Measurements from ENCODE around the gene PLAC9.

PLAC9 gene

DNA sequence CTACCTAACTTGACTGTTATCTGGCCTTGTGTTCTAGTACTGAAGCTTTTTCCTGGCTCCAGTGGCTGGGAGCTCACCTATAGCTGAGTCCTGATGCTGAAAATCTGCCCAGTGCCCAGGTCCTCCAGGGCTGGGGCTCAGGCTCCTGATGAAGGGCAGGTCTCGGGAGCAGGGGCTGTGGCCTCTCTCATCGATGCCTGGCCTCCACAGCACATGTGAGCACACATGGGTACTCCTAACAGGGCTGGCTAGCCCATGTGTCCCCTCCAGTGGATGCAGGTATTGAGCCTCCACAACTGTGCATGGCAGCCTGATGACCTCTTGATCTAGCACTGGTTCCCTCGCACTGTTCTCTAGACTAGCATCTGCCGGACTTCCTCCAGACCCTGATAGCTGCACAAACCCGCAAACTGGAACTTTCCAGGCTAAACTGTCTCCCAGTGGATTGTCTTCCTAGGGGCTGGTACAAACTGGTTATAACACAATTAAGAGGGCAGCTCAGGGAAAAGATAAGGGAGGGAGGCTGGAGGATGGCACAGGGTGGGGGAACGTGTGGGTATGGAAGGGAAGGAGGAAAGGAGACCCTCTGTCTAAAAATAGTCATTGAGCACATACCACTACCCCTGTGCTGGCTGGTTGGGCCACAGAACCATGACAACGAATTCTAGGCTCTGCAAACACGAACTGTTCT, 35.1 kb downstream of the PLAC9 start:
- DNase-seq (ENCODE audit: low read depth), result no peak
- TF ChIP-seq, protein P1, sequence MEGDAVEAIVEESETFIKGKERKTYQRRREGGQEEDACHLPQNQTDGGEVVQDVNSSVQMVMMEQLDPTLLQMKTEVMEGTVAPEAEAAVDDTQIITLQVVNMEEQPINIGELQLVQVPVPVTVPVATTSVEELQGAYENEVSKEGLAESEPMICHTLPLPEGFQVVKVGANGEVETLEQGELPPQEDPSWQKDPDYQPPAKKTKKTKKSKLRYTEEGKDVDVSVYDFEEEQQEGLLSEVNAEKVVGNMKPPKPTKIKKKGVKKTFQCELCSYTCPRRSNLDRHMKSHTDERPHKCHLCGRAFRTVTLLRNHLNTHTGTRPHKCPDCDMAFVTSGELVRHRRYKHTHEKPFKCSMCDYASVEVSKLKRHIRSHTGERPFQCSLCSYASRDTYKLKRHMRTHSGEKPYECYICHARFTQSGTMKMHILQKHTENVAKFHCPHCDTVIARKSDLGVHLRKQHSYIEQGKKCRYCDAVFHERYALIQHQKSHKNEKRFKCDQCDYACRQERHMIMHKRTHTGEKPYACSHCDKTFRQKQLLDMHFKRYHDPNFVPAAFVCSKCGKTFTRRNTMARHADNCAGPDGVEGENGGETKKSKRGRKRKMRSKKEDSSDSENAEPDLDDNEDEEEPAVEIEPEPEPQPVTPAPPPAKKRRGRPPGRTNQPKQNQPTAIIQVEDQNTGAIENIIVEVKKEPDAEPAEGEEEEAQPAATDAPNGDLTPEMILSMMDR (conservative IDR thresholded peaks at IDR 0.05; ENCODE audit: low read length), result no peak
- H3K4me3 ChIP-seq (ENCODE audit: low read length), result no peak overlapping the region

DNA sequence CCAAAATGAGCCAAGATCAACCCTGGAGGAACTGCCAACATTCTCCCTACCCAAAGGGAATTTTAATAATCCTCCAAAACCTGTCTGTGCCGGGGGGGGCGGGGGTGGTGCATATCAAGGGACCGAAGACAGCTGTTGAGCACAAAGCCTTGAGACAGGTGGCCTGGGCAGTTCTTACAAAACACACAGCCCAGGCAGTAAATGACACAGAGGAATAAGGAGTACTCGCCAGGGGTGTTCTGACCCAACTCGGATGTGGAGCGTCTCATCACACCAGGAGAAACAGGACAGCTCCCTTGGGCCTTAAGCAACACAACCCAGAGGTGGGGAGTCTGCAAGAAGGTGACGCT, 35.6 kb downstream of the PLAC9 start:
- peak; percentile 33 for DNase-seq (ENCODE audit: low read depth)
- TF ChIP-seq, protein P1 (conservative IDR thresholded peaks at IDR 0.05; ENCODE audit: low read length), result no peak
- H3K4me3 ChIP-seq (ENCODE audit: low read length), result no peak overlapping the region

DNA sequence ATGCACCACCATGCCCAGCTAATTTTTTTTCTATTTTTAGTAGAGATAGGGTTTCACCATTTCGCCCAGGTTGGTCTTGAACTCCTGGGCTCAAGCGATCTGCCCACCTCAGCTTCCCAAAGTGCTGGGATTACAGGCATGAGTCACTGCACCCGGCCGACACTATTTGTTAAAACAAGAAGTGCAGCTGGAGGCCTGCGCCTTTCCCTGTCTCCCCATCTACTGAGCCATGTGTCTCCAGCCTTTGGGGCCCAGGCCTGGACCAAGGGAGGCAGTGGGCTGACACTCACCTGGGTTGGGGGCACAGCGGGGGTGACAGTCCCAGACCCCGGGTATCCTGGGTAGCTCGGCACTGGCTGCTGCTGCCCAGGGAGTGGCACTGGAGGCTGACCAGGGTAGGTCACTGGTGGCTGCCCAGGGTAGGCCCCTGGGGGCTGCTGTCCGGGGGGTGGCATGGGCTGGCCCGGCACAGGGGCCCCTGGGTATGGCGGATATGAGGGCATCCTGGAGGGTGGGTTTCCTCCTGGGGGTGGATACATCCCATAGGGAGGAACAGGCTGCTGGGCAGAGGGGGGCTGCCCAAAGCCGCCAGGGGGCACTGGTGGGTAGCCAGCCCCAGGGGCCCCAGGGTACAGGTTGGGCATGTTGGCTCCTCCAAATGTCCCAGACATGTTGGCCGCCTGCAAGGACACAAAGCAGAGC, 36.3 kb downstream of the PLAC9 start:
- TF ChIP-seq, protein P1 (conservative IDR thresholded peaks at IDR 0.05; ENCODE audit: low read length), result peak; percentile 27; the same call in 1 of the 2 replicates
- DNase-seq (ENCODE audit: low read depth), result no peak
- H3K4me3 ChIP-seq (ENCODE audit: low read length), result no peak overlapping the region

DNA sequence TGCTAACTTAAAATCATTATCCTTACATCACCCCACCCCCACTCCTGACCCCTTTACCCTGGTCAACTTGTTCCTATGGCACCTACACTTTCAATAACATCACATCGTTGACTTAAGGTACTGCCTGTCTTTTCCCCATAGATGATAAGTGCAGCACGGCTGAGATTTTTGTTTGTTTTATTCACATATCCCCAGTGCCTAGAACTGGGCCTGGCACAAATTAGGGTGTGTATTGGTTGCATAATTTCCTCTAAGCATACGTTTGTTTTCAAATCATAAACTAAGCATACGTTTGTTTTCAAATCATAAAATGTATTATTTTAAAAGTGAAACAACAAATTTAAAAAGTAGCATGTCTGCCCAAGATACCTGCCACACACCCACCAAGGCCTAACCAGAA, 37.5 kb downstream of the PLAC9 start:
- DNase-seq (ENCODE audit: low read depth), result no peak
- TF ChIP-seq, protein P1 (conservative IDR thresholded peaks at IDR 0.05; ENCODE audit: low read length), result no peak
- H3K4me3 ChIP-seq (ENCODE audit: low read length), result no peak overlapping the region

DNA sequence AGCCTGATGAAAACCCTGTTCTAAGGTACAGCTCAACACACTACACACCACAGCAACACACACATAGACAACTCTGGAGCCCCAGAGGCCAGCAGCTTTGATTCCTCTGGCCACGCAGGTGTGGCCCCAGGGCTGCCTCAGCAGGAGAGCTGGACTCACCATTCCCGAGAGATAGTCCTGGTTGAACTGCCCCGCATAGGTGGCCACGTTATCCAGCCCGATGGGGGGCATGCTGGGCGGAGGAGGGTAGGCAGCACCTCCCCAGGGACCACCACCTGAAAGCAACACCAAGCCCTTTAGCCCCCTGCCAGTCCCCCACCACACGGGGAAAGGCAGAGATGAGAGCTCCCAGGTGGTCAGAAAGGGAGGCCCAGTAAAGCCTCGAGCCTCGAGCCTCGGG, 38.1 kb downstream of the PLAC9 start:
- no peak for DNase-seq (ENCODE audit: low read depth)
- no peak overlapping the region for H3K4me3 ChIP-seq (ENCODE audit: low read length)
- TF ChIP-seq, protein P1 (conservative IDR thresholded peaks at IDR 0.05; ENCODE audit: low read length), result no peak

DNA sequence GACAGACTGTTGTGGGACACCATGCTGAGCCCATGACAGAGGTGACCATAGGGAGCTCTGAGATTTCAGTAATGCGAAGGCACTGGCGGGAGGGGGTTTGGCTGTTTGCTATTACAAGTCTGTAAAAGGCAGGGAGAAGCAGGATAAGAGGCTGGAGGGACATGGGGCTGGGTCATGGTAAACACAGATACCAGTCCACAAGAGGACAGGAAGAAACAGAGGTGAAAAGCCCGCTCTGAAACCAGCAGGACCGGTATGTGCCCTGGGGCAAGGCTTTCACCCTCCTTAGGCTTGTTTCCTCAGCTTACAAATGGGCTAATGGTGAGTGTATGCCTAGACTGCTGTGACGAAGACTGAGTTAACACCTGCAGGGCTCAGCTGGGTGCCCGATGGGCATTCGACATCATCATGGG, 38.7 kb downstream of the PLAC9 start:
- TF ChIP-seq, protein P1 (conservative IDR thresholded peaks at IDR 0.05; ENCODE audit: low read length), result no peak
- DNase-seq (ENCODE audit: low read depth), result no peak
- no peak overlapping the region for H3K4me3 ChIP-seq (ENCODE audit: low read length)

DNA sequence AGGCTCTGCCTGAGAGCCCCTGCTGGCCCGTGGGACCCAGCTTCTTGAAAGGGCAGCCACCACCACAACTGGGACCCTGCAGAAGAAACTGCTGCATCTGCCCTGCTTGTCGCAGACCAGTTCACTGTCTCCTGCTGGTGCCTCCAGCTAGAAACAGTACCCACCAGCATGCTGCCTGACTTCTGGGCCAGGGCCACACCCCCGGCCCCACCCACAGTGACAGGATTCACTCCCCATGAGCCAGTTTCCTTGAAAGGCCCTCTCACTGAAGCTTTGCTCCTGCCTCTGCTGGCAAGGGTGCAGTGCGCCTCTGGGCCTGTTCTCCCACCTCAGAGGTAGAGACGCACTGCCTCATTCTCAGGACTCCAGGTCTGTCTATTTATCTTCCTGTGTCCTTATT, 40.4 kb downstream of the PLAC9 start:
- no peak overlapping the region for H3K4me3 ChIP-seq (ENCODE audit: low read length)
- TF ChIP-seq, protein P1 (conservative IDR thresholded peaks at IDR 0.05; ENCODE audit: low read length), result no peak
- no peak for DNase-seq (ENCODE audit: low read depth)

Measured in AG10803 (cell line).